Astrocyte of the hippocampus (primary cell): ENCODE results near the gene CITED1.
A peak's percentile ranks its signal among the peaks of the same experiment; 100 is the strongest.

Experiments used
- DNase-seq: peaks from one replicate; pipeline ENCODE4 v3.0.0; 2011; ENCODE audit warnings: low read depth, low spot score

The CITED1 gene

GRCh38 chrX:72308566-72309296, 3.0 kb upstream of the CITED1 start:
- DNase-seq = peak; percentile 73

GRCh38 chrX:72308209-72308565, 2.5 kb upstream of the CITED1 start:
- no peak for DNase-seq

- no peak for DNase-seq
Measured at GRCh38 chrX:72307646-72308051, 1.9 kb upstream of the CITED1 start.

- peak; percentile 84 for DNase-seq
Measured at GRCh38 chrX:72306851-72307645, 1.3 kb upstream of the CITED1 start.

GRCh38 chrX:72306085-72306801, 529 bp upstream of the CITED1 start:
- DNase-seq = peak; percentile 34

GRCh38 chrX:72304877-72305276, 837 bp downstream of the CITED1 start:
- peak; percentile 24 for DNase-seq

GRCh38 chrX:72301781-72302180, 3.9 kb downstream of the CITED1 start:
- no peak for DNase-seq

- DNase-seq = no peak
Measured at GRCh38 chrX:72299891-72300630, 5.7 kb downstream of the CITED1 start.

- DNase-seq = no peak
Measured at GRCh38 chrX:72297953-72298730, 7.6 kb downstream of the CITED1 start.

- DNase-seq = no peak
Measured at GRCh38 chrX:72296991-72297390, 8.7 kb downstream of the CITED1 start.

- no peak for DNase-seq
Measured at GRCh38 chrX:72295745-72296144, 10.0 kb downstream of the CITED1 start.

GRCh38 chrX:72294497-72294896, 11.2 kb downstream of the CITED1 start:
- DNase-seq = no peak

- DNase-seq = no peak
Measured at GRCh38 chrX:72282302-72282701, 23.4 kb downstream of the CITED1 start.

- DNase-seq = no peak
Measured at GRCh38 chrX:72280321-72280845, 25.3 kb downstream of the CITED1 start.

GRCh38 chrX:72276478-72276953, 29.2 kb downstream of the CITED1 start:
- no peak for DNase-seq

GRCh38 chrX:72274526-72274925, 31.2 kb downstream of the CITED1 start:
- DNase-seq = no peak

- no peak for DNase-seq
Measured at GRCh38 chrX:72273718-72274117, 32.0 kb downstream of the CITED1 start.

- peak; percentile 59 for DNase-seq
Measured at GRCh38 chrX:72272868-72273267, 32.8 kb downstream of the CITED1 start.

- DNase-seq = no peak
Measured at GRCh38 chrX:72271812-72272211, 33.9 kb downstream of the CITED1 start.

- DNase-seq = no peak
Measured at GRCh38 chrX:72271091-72271788, 34.5 kb downstream of the CITED1 start.
